ENCODE data around the gene CAMKV.
A peak's percentile ranks its signal among the peaks of the same experiment; 100 is the strongest.

DNA sequence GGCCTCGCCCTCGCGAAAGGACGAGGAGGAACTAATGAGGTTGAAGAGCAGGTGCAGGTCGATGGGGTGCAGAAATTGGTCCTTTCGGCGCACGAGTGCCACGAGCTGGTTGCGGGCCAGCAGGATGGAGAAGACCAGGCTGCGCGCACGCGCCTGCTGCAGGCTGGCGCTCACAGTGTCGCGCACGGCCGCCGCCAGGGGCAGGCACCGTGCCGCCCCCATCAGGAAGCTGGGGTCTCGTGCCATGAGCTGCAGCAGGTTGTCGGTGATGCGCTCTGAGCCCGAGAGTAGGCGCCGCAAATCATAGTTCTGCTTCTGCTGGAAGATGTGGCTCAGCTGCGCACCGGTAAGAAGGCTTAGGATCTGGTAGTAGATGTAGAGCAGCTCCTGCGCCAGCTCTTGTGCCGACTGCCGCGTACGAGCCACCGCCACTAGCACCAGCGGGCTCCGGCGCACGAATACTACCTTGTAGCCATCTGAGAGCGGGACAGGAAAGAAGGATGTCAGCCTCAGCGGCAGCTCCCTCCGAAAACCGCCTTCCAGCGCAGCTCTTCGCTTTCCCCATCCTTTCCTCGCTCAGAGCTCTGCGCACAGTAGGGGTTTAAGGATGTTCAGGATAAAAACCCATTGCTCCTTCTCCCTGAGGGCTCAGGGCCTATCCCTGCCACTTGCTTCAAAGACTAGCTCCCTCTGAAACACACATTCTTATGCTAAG, 40.9 kb upstream of the CAMKV start:
- TF ChIP-seq, protein P1, sequence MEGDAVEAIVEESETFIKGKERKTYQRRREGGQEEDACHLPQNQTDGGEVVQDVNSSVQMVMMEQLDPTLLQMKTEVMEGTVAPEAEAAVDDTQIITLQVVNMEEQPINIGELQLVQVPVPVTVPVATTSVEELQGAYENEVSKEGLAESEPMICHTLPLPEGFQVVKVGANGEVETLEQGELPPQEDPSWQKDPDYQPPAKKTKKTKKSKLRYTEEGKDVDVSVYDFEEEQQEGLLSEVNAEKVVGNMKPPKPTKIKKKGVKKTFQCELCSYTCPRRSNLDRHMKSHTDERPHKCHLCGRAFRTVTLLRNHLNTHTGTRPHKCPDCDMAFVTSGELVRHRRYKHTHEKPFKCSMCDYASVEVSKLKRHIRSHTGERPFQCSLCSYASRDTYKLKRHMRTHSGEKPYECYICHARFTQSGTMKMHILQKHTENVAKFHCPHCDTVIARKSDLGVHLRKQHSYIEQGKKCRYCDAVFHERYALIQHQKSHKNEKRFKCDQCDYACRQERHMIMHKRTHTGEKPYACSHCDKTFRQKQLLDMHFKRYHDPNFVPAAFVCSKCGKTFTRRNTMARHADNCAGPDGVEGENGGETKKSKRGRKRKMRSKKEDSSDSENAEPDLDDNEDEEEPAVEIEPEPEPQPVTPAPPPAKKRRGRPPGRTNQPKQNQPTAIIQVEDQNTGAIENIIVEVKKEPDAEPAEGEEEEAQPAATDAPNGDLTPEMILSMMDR (IDR thresholded peaks at IDR 0.05; ENCODE audit: control extremely low read depth in 1 of 3, insufficient read depth in 1 of 3, low read depth in 1 of 3, low read length in 3 of 3): peak in 2 of 3 experiments; percentile 74 to 78; a peak in 3 of 4 replicates
- TF ChIP-seq, protein P2, sequence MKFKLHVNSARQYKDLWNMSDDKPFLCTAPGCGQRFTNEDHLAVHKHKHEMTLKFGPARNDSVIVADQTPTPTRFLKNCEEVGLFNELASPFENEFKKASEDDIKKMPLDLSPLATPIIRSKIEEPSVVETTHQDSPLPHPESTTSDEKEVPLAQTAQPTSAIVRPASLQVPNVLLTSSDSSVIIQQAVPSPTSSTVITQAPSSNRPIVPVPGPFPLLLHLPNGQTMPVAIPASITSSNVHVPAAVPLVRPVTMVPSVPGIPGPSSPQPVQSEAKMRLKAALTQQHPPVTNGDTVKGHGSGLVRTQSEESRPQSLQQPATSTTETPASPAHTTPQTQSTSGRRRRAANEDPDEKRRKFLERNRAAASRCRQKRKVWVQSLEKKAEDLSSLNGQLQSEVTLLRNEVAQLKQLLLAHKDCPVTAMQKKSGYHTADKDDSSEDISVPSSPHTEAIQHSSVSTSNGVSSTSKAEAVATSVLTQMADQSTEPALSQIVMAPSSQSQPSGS (IDR thresholded peaks at IDR 0.05; ENCODE audit: low read length): no peak
- TF ChIP-seq CEBPB (IDR thresholded peaks at IDR 0.05; ENCODE audit: low read depth, low read length) (no peak), SIN3A (conservative IDR thresholded peaks at IDR 0.05 in 1 of 2, IDR thresholded peaks at IDR 0.05 in 1 of 2; ENCODE audit: low read depth in 1 of 2, low read length in 2 of 2) (no peak), EP300 (IDR thresholded peaks at IDR 0.05; ENCODE audit: borderline replicate concordance in 1 of 2, low read depth in 2 of 2, low read length in 2 of 2) (no peak), RAD21 (IDR thresholded peaks at IDR 0.05 in 1 of 2, conservative IDR thresholded peaks at IDR 0.05 in 1 of 2; ENCODE audit: low read depth in 2 of 2, low read length in 2 of 2) (peak; percentile 38 to 50), PHF8 (conservative IDR thresholded peaks at IDR 0.05; ENCODE audit: low read depth, low read length) (no peak), RFX5 (IDR thresholded peaks at IDR 0.05; ENCODE audit: borderline replicate concordance, low read depth, low read length) (no peak), POLR2AphosphoS5 (IDR thresholded peaks at IDR 0.05; ENCODE audit: low read depth, low read length) (peak; percentile 42; the same call in 1 of the 2 replicates), KDM5A (IDR thresholded peaks at IDR 0.05; ENCODE audit: low read length) (no peak), TAF1 (IDR thresholded peaks at IDR 0.05; ENCODE audit: low read depth, low read length) (no peak)
